Measurements from ENCODE around the gene PCNX4.
"Not testable (repeated sequence)": the region's sequence is repeated elsewhere in the genome, so short reads cannot be mapped to it uniquely, and the experiment has no call there.

PCNX4 gene

GRCh38 chr14:60091550-60092525, at the start of gene PCNX4:
PCNX4 (plus strand) TSS chr14:60091923; CDS start chr14:60107639, 15,716 bp downstream.
- peak; percentile 94 for TF ChIP-seq ZFX (IDR thresholded peaks at IDR 0.05)
- TF ChIP-seq, protein P1, sequence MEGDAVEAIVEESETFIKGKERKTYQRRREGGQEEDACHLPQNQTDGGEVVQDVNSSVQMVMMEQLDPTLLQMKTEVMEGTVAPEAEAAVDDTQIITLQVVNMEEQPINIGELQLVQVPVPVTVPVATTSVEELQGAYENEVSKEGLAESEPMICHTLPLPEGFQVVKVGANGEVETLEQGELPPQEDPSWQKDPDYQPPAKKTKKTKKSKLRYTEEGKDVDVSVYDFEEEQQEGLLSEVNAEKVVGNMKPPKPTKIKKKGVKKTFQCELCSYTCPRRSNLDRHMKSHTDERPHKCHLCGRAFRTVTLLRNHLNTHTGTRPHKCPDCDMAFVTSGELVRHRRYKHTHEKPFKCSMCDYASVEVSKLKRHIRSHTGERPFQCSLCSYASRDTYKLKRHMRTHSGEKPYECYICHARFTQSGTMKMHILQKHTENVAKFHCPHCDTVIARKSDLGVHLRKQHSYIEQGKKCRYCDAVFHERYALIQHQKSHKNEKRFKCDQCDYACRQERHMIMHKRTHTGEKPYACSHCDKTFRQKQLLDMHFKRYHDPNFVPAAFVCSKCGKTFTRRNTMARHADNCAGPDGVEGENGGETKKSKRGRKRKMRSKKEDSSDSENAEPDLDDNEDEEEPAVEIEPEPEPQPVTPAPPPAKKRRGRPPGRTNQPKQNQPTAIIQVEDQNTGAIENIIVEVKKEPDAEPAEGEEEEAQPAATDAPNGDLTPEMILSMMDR (conservative IDR thresholded peaks at IDR 0.05): no peak
- peak within 1 kb of the TSS; percentile 92 for H3K27ac ChIP-seq

GRCh38 chr14:60047976-60048375, 43.7 kb upstream of the PCNX4 start:
- not testable (repeated sequence) for H3K27ac ChIP-seq

GRCh38 chr14:60051721-60052221, 40.0 kb upstream of the PCNX4 start:
- H3K27ac ChIP-seq: no peak overlapping the region
- TF ChIP-seq, protein P1 (conservative IDR thresholded peaks at IDR 0.05): no peak
- no peak for TF ChIP-seq ZFX (IDR thresholded peaks at IDR 0.05)

GRCh38 chr14:60058087-60058486, 33.6 kb upstream of the PCNX4 start:
- H3K27ac ChIP-seq: no peak overlapping the region

DNA sequence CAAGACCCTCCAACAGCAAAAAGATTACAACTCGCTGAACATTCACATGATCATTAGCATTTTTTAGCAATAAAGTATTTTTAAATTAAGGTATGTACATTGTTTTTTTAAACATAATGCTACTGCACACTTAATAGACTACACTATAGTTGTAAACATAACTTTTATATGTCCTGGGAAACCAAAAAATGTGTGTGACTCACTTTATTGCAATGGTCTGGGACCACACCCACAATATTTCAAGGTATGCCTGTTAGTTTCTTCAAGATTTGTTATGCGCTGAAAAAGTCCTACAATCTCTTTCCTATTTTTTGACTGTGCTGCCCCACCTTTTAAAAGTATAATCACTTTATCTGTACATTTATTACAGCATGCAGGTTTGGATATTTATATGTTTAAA, 30.4 kb upstream of the PCNX4 start:
- TF ChIP-seq, protein P1 (conservative IDR thresholded peaks at IDR 0.05): no peak
- TF ChIP-seq ZFX (IDR thresholded peaks at IDR 0.05): no peak

More at GRCh38 chr14:60058087-60058486, 33.6 kb upstream of the PCNX4 start:
- TF ChIP-seq ZFX (IDR thresholded peaks at IDR 0.05): no peak
- TF ChIP-seq, protein P1 (conservative IDR thresholded peaks at IDR 0.05): no peak

DNA sequence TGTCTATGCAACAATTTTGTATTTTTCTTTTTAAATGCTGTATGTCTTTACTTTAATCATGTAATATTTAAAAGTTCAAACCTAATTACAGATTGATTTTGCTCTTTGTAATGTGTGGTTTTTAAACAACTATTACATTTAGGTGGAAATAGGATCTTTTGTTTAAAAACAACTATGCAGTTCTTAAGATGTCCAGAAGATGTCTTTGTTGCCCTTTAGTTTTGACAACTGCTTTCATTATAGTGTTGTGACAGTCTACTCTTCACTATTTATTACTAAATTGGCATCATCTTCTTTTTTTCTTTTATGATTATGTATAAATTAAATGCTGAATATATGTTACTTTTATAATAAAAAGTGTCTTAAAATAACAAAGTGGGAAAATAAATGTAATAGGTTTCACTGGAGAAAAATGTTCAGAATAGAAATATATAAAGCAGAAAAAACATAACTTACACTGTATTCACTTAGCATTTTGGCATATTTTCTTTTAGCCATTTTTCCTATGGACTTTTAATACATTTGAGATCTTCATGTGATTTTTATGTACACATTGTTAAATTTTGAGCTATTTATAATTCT, 27.1 kb upstream of the PCNX4 start:
- no peak overlapping the region for H3K27ac ChIP-seq
- TF ChIP-seq, protein P1 (conservative IDR thresholded peaks at IDR 0.05): peak; percentile 78
- TF ChIP-seq ZFX (IDR thresholded peaks at IDR 0.05): no peak

More for the DNA sequence above, 30.4 kb upstream of the PCNX4 start:
- H3K27ac ChIP-seq: no peak overlapping the region

DNA sequence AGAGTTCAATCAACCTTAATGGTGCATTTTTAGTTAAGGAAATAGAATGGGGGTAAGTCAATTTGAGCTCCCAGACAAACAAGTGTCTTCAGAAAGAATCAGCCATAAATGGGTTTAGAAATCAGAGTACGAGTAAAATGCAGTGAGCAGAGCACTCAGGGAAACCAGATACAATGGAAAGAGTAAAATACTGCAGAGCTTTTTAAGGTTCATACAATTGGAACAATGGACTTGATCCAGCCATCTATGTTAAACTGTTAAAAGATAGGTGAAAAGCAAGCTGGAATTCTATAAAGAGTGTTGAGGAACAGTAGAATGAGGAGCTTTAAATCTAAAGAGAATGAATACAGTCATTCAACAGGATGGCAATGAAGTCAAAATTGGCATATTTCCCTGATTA, 23.8 kb upstream of the PCNX4 start:
- no peak for TF ChIP-seq ZFX (IDR thresholded peaks at IDR 0.05)
- TF ChIP-seq, protein P1 (conservative IDR thresholded peaks at IDR 0.05): no peak

More for the DNA sequence above, 23.8 kb upstream of the PCNX4 start:
- H3K27ac ChIP-seq: no peak overlapping the region

Measured in C4-2B (cell line).